NK-92 treated with Interleukin-12 subunit alpha and Interleukin-12 subunit beta, amount 100 ng/mL, for 24 hours (cell line): Measurements from ENCODE around the gene CWC27.

Source experiments
- DNase-seq: peaks from one replicate; lab custom pipeline; 2025; lab: John Stamatoyannopoulos, UW

CWC27 gene

GRCh38 chr5:64768358-64769312 is at the start of gene CWC27, which contains the start of gene SREK1IP1:
CWC27 (plus strand) TSS chr5:64768930; CDS start chr5:64769147, 217 bp downstream.
SREK1IP1 (minus strand) TSS chr5:64768691; CDS start chr5:64768517, 174 bp downstream.
- peak; percentile 66 for DNase-seq

GRCh38 chr5:64722588-64722987 is 46.1 kb upstream of the CWC27 start:
- no peak for DNase-seq

GRCh38 chr5:64727150-64727549 is 41.6 kb upstream of the CWC27 start:
- no peak for DNase-seq

GRCh38 chr5:64742411-64742810 is 26.3 kb upstream of the CWC27 start:
- DNase-seq, result no peak

- no peak for DNase-seq
These were observed 25.9 kb upstream of the CWC27 start for GRCh38 chr5:64742821-64743220.

- DNase-seq, result no peak
These were observed 23.8 kb upstream of the CWC27 start for GRCh38 chr5:64744914-64745313.

GRCh38 chr5:64746446-64746845 is 22.3 kb upstream of the CWC27 start:
- DNase-seq, result no peak

GRCh38 chr5:64749385-64749784 is 19.3 kb upstream of the CWC27 start:
- DNase-seq, result no peak

- no peak for DNase-seq
These were observed 14.7 kb upstream of the CWC27 start for GRCh38 chr5:64754066-64754465.

GRCh38 chr5:64758901-64759300 is 9.8 kb upstream of the CWC27 start:
- no peak for DNase-seq

GRCh38 chr5:64759960-64760660 is 8.6 kb upstream of the CWC27 start:
- DNase-seq, result no peak

- no peak for DNase-seq
These were observed 4.7 kb upstream of the CWC27 start for GRCh38 chr5:64763948-64764503.

GRCh38 chr5:64765804-64766504 is 2.8 kb upstream of the CWC27 start:
- no peak for DNase-seq

GRCh38 chr5:64766941-64767340 is 1.8 kb upstream of the CWC27 start:
- DNase-seq, result no peak

- DNase-seq, result no peak
These were observed 772 bp upstream of the CWC27 start for GRCh38 chr5:64767959-64768357.

GRCh38 chr5:64769855-64770254 is 1.1 kb downstream of the CWC27 start:
- DNase-seq, result no peak

GRCh38 chr5:64771736-64772135 is 3.0 kb downstream of the CWC27 start:
- DNase-seq, result no peak

GRCh38 chr5:64773533-64773932 is 4.8 kb downstream of the CWC27 start:
- DNase-seq, result no peak

GRCh38 chr5:64775291-64775690 is 6.6 kb downstream of the CWC27 start:
- no peak for DNase-seq

GRCh38 chr5:64784451-64785025 is 15.8 kb downstream of the CWC27 start:
- peak; percentile 34 for DNase-seq

GRCh38 chr5:64786372-64786771 is 17.6 kb downstream of the CWC27 start:
- DNase-seq, result no peak

- no peak for DNase-seq
These were observed 19.4 kb downstream of the CWC27 start for GRCh38 chr5:64788156-64788555.
